GM15510 (cell line): ENCODE results near the gene LASP1.

Experiments
- POLR2A ChIP-seq: IDR thresholded peaks from 3 replicates; pipeline ENCODE4 v1.6.1; 2011; ENCODE audit warnings: borderline replicate concordance; ENCODE audit not compliant: insufficient read length; ENCODE audit errors: extremely low read depth

LASP1 gene

GRCh38 chr17:38867968-38868816 lies 1.7 kb upstream of the LASP1 start:
- no peak for TF ChIP-seq POLR2A

GRCh38 chr17:38868817-38869525 lies 887 bp upstream of the LASP1 start:
- TF ChIP-seq POLR2A, result peak; percentile 58

- TF ChIP-seq POLR2A, result peak; percentile 30
Observed at GRCh38 chr17:38870259-38871165, 654 bp downstream of the LASP1 start.

- TF ChIP-seq POLR2A, result peak; percentile 16
Observed at GRCh38 chr17:38871247-38872015, 1.6 kb downstream of the LASP1 start.

GRCh38 chr17:38872027-38872511 lies 2.2 kb downstream of the LASP1 start:
- no peak for TF ChIP-seq POLR2A

- TF ChIP-seq POLR2A, result no peak
Observed at GRCh38 chr17:38872671-38873385, 3.0 kb downstream of the LASP1 start.

- no peak for TF ChIP-seq POLR2A
Observed at GRCh38 chr17:38873640-38874380, 4.0 kb downstream of the LASP1 start.

GRCh38 chr17:38874505-38875400 lies 4.9 kb downstream of the LASP1 start:
- TF ChIP-seq POLR2A, result no peak

GRCh38 chr17:38875477-38876075 lies 5.7 kb downstream of the LASP1 start:
- no peak for TF ChIP-seq POLR2A

- TF ChIP-seq POLR2A, result no peak
Observed at GRCh38 chr17:38877130-38877851, 7.4 kb downstream of the LASP1 start.
